ENCODE results near the gene UPF2. TPM values are rescaled to one million over a fixed set of nuclear protein-coding genes. Genes with fewer than 3 reads are reported as not detected.

Gene UPF2
- total RNA-seq, 1 donor from 2014 or later, result 16.1 TPM

DNA sequence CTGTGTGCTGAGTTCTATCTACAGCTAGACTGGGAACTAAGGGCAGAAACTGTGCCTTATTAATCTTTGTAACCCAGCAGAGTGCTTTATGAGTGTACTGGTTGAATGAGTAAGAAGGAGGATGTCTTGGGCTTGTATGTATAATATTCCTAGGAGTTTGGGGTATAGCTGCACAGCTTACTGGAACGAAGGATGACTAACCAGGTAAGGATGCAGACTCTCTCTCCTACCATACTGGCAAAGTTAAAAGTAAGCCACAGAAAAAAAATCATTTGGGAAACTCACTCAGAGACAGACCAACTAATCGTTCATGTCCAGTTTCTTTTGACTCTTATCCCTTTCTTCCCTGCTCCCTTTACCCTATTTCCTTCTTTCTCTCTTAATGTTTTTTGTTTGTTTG, 24.7 kb upstream of the UPF2 start:
- FAIRE-seq, result no peak
- TF ChIP-seq, protein P1, sequence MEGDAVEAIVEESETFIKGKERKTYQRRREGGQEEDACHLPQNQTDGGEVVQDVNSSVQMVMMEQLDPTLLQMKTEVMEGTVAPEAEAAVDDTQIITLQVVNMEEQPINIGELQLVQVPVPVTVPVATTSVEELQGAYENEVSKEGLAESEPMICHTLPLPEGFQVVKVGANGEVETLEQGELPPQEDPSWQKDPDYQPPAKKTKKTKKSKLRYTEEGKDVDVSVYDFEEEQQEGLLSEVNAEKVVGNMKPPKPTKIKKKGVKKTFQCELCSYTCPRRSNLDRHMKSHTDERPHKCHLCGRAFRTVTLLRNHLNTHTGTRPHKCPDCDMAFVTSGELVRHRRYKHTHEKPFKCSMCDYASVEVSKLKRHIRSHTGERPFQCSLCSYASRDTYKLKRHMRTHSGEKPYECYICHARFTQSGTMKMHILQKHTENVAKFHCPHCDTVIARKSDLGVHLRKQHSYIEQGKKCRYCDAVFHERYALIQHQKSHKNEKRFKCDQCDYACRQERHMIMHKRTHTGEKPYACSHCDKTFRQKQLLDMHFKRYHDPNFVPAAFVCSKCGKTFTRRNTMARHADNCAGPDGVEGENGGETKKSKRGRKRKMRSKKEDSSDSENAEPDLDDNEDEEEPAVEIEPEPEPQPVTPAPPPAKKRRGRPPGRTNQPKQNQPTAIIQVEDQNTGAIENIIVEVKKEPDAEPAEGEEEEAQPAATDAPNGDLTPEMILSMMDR (IDR thresholded peaks at IDR 0.05; ENCODE audit: insufficient read depth, low read length, severe bottlenecking), result no peak
- H3K27me3 ChIP-seq (ENCODE audit: control insufficient read depth, insufficient read depth, low read length), result no peaks in the 10 kb centered on the region
- peak; percentile 93 for DNase-seq (ENCODE audit: low read depth)
- H3K36me3 ChIP-seq (ENCODE audit: control insufficient read depth, insufficient read depth, low read length), result no peaks in the 10 kb centered on the region
- H3K4me3 ChIP-seq (ENCODE audit: low read depth, low read length), result no peak overlapping the region

DNA sequence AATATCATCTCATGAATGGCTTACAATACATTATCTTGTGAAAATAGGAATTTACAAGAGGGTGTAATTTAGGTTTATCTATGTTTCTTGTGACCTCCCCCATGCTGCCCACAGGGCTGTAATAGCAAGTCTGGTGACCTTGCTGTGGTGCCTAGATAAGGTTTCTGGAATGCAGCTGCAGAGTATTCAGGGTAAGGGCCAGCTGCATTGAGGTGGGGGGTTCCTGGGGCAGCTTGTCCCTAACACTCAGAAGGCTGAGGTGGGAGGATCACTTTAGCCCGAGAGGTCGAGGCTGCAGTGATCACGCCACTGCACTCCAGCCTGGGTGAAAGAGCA, 20.8 kb upstream of the UPF2 start:
- no peak for FAIRE-seq
- Histone ChIP-seq H3K4me3 (ENCODE audit: low read depth, low read length) (no peak overlapping the region), H3K36me3 (ENCODE audit: control insufficient read depth, insufficient read depth, low read length) (no peaks in the 10 kb centered on the region), H3K27me3 (ENCODE audit: control insufficient read depth, insufficient read depth, low read length) (no peaks in the 10 kb centered on the region)
- TF ChIP-seq, protein P1 (IDR thresholded peaks at IDR 0.05; ENCODE audit: insufficient read depth, low read length, severe bottlenecking), result no peak
- DNase-seq (ENCODE audit: low read depth), result no peak

DNA sequence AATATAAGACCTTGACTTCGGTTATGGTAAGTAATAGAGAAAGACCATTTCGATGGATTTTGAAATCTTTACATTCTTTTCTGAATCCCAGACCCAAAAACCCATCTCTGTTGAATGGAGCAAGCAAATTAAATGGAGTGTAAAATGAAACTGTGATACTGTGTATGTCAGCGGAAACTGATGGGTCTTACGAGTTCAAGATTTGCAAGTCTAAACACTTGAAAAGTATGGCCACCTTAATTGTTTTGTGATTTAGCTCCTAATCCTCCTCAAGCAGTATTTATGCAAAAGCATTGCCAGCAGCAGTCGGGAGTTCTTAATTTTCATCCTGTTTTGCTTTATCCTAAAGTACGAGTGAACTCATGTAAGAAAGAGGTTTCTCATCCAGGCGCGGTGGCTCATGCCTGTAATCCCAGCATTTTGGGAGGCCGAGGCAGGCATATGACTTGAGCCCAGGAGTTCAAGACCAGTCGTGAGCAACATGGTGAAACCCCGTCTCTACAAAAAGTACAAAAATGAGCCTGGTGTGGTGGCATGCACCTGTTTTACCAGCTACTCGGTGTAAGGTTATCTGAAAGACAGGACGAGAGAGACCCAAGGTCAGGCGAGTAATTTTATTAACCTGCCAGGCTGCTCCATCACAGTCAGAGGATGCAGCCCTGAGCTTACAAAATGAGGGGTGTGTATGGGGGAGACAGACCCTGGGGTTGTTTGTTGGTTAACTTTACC, 20.3 kb upstream of the UPF2 start:
- no peaks in the 10 kb centered on the region for H3K27me3 ChIP-seq (ENCODE audit: control insufficient read depth, insufficient read depth, low read length)
- no peaks in the 10 kb centered on the region for H3K36me3 ChIP-seq (ENCODE audit: control insufficient read depth, insufficient read depth, low read length)
- TF ChIP-seq, protein P1 (IDR thresholded peaks at IDR 0.05; ENCODE audit: insufficient read depth, low read length, severe bottlenecking), result no peak
- no peak overlapping the region for H3K4me3 ChIP-seq (ENCODE audit: low read depth, low read length)
- no peak for FAIRE-seq
- DNase-seq (ENCODE audit: low read depth), result no peak

DNA sequence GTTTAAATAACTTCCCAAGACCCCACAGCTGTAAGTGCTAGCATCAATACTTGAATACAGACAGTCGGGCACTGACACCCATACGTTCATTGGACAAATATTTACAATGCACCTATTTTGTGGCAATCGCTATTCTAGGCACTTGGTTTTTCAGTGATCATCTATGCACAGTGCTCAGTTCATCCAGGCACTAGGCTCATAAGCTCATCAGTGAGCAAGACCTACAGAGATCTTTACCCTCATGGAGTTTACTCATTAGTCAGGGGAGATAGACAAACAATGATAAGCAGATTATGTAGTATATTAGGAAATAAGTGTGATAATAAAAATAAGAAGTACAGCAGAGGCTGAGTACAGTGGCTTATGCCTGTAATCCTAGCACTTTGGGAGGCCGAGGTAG, 18.5 kb upstream of the UPF2 start:
- FAIRE-seq (no peak), DNase-seq (ENCODE audit: low read depth) (no peak)
- TF ChIP-seq, protein P1 (IDR thresholded peaks at IDR 0.05; ENCODE audit: insufficient read depth, low read length, severe bottlenecking), result no peak
- no peaks in the 10 kb centered on the region for H3K36me3 ChIP-seq (ENCODE audit: control insufficient read depth, insufficient read depth, low read length)
- H3K27me3 ChIP-seq (ENCODE audit: control insufficient read depth, insufficient read depth, low read length), result no peaks in the 10 kb centered on the region
- no peak overlapping the region for H3K4me3 ChIP-seq (ENCODE audit: low read depth, low read length)

DNA sequence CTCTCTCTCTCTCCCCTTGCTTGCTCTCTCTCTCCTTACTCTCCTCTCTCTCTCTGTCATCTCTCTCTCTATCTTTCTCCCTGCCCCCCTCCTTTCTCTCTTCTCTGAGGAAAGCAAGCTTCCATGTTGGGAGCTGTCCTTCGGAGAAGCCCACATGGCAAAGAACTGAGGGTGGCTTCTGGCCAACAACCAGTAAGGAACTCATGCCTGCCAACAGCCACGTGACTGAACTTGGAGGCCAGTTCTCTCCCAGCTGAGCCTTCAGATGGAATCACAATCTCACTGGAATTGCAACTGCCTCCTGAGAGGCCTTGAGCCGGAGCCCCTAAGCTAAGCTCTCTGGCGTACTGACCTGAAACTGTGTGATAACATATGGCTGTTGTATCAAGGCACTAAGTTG, 14.1 kb upstream of the UPF2 start:
- FAIRE-seq, result no peak
- Histone ChIP-seq H3K27me3 (ENCODE audit: control insufficient read depth, insufficient read depth, low read length) (no peaks in the 10 kb centered on the region), H3K4me3 (ENCODE audit: low read depth, low read length) (no peak overlapping the region), H3K36me3 (ENCODE audit: control insufficient read depth, insufficient read depth, low read length) (no peaks in the 10 kb centered on the region)
- no peak for DNase-seq (ENCODE audit: low read depth)
- TF ChIP-seq, protein P1 (IDR thresholded peaks at IDR 0.05; ENCODE audit: insufficient read depth, low read length, severe bottlenecking), result no peak

DNA sequence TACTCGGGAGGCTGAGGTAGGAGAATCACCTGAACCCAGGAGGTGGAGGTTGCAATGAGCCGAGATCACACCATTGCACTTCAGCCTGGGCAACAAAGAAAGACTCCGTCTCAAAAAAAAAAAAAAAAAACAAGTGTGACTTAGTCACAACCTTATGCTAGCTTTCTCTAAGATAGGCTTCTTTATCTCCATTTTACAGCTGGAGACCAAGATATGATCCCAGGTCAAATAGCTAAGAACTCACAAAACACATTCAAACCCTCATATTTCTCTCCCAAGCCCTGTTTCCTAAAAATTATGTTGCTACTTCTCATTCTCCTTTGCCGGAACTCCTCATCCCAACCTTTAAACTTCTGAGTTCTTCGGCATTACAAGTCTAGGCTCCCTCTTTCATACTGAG, 13.1 kb upstream of the UPF2 start:
- no peaks in the 10 kb centered on the region for H3K27me3 ChIP-seq (ENCODE audit: control insufficient read depth, insufficient read depth, low read length)
- TF ChIP-seq, protein P1 (IDR thresholded peaks at IDR 0.05; ENCODE audit: insufficient read depth, low read length, severe bottlenecking), result no peak
- H3K36me3 ChIP-seq (ENCODE audit: control insufficient read depth, insufficient read depth, low read length), result no peaks in the 10 kb centered on the region
- FAIRE-seq (no peak), DNase-seq (ENCODE audit: low read depth) (no peak)
- H3K4me3 ChIP-seq (ENCODE audit: low read depth, low read length), result no peak overlapping the region
